Measurements from ENCODE around the gene IL21R.
A peak's percentile ranks its signal among the peaks of the same experiment; 100 is the strongest.
"Not testable (repeated sequence)": the region's sequence is repeated elsewhere in the genome, so short reads cannot be mapped to it uniquely, and the experiment has no call there.

The IL21R gene

DNA sequence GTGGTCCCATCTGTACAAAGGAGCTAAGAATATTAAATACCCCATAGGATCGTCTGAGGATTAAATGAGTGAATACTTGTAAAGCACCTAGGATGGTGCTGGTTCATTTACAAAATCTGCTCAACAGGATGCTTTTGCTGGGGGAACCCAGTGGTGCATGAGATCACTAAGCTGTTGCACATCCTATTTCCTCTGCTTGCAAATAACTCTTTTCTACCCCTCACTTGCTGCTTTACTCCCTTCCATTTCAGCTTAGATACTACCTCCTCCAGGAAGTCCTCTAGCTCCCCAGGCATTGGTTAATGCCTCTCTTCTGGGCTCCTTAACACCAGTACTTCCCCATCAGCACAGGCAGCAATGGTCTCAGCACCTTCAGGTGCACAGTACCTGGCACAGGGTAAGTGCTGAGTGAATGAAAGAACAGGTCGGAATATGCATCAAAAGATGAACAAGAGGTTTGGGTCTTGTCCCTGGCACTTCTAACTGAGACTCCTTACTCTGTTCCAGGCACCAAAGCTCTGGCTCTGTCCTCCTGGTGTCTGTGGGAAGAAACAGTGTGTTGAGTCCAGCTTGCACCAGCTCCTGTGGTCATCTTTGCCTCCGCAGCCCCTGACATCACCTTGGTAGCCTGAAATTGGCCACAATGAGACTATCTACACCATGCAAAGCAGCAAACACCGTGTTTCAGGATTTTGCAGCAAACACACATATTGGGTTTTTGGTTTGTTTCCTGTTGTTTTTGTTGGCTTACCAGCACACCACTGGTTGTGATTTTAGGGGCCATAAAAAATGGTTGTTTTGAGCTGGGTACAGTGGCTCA is 24.1 kb upstream of the IL21R start:
- no peak for DNase-seq

DNA sequence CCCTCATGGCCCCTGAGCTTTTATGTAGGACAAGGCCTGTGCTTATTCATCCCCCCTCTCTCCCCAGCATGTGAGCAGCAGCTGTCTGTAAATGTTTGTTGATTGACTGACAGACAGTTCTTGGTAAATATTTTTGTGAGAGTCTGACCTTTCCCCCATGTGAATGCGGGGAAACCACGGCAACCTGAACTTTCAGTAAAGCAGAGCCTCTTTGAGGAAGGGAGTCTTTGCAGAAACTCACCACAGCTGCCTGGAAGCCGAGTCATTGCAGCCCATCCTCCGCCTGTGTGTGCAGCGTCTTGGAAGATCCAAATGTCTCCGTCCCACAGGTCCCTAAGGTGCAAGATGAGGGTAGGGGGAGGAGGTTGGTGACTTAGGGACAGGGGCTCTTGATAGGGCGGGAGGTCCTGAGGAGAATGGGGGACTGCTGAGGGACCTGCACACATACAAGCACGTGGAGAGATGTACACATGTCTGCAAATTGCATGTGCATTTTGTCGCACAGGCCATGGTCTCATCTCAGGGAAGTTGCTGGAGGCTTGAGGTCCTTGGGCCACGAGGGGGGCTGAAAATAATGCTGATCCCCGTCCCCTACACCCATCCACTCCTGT is 23.0 kb upstream of the IL21R start:
- peak; percentile 69 for DNase-seq

DNA sequence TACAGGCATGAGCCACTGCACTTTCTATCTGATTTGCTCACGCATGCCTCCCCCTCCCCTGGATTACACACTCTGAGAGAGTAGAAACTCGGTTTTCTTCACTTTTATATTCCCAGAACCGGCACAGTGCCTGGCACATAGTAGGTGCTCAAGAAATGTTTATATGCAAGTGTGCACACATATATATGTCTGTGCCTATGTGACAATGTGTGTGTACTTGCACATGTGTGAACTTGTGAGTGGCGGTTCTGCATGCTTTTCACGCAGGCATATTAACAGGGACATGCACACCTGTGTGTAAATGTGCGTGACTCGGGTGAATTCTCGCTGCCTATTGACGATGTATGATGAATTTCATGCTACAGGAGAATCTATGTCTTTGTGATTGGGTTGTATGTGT is 22.1 kb upstream of the IL21R start:
- no peak for DNase-seq

DNA sequence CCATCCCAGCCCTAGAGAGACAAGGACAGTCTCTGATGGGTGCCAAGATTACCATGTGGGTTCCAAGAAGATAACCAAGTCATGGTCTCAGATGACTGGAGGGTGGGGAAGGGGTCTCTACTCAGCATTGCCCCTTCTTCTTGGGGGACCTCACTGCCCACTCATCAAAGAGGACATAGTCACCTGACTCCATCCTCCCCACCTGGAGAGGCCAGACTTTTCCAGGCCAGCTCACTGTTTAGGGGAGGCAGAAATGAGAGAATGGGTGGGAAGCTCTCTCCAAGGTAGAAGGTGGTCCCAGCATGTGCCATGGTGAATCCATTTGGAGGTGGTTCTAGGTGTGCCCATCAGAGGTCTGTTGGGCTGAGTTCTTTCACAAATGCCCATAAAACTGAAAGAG is 20.7 kb upstream of the IL21R start:
- DNase-seq, result no peak

DNA sequence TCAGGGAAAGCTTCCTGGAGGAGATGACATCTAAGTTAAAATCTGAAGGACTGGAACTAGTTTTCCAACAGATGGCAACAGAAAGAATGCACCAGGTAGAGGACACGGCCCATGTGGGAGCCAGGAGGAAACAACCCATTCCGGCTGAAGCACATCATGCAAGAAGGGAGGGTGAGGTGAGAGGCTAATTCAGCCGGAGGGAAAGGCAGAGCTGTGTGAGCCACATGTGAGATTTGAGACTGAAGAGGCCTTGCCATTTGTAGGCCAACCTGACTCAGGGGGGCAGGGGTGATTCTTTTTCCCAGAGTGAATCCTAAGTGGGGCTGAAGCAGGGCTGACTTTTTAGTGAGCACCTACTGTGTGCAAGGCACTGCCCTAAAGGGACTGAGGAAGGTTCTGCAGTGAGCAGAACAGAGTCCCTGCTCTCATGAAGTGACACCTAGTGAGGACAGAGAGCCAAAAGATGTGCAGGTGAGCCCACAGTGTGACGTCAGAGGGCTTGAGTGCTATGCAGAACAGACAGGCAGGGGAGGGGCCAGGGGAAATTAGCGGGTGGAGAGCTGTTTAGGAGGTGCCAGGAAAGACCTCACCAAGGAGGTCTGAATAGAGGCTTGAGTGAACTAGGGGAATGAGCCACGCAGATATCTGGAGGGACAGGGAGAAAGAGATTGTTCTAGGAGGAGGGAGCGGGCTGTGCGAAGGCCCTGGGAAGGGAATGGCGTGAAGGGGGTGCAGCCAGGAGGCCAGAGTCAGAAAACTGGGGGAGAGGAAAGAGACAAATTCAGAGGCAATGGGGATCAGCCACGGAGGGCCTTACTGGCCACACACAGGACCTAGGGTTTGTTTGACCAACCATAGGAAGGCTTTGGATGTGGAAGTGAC is 19.8 kb upstream of the IL21R start:
- DNase-seq, result no peak

DNA sequence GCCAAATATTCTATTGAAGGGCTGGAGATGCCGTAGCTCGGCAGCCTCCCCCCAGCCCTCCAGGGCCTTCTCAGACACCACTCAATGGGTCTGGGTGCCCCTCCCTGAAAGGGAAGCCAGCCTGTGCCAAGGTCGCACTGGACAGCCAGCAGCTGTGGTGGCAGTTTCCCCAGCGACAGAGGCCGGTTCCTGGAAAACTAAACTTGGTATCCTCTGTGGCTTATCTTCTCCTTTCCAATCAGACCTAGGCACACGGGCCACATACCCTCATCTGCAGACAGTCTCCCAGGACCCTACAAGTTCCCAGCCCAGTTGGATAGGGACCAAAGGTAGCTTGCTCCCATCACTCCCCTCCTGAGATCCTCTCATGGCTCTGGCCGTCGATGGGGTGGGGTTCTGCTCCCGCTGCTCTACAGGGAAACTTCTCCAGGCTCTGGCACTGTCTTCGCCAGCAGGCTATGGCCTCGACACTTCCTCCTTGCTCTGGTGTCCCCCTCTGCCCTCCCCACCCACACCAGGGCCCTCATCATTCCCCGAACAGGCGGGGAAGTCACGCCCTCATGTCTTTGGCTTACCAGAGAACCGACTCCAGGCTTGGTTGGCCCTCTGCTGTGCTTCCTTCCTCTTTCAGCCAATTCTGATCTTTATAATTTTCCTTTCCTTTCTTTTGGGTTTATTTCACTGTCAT is 18.3 kb upstream of the IL21R start:
- DNase-seq, result no peak

DNA sequence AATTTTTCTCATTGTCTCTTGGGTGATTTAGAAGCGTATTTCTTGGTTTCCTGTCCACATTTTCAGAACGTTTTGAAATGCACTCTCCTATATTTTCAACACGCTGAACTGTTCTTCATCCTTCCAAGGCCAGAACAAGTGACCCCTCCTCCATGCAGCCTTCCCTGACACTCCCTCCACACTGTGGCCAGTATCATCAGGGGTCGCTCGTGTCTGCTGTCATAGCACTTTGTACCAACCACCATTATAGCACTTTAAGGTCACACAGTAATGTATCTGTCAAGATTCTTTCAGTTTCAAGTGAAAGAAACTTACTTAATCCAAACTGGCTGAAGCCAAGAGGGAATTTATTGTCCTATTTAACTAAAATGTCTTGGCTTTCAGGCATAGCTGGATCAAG is 17.5 kb upstream of the IL21R start:
- no peak for DNase-seq

DNA sequence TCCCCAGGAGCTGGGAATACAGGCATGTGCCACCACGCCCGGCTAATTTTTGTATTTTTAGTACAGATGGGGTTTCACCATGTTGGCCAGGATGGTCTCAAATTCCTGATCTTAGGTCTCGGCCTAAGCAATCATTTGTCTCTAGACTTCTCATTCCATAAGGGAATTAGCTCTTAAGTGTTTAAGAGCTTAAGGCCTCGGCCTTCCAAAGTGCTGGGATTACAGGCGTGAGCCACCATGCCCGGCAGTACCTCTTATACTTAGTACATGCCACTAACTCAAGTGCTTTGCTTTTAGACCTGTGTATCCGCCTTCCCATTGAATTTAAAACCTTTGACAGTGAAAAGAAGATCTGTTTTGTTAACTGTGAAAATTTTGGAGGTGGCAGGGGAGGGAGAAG is 16.6 kb upstream of the IL21R start:
- DNase-seq, result no peak

DNA sequence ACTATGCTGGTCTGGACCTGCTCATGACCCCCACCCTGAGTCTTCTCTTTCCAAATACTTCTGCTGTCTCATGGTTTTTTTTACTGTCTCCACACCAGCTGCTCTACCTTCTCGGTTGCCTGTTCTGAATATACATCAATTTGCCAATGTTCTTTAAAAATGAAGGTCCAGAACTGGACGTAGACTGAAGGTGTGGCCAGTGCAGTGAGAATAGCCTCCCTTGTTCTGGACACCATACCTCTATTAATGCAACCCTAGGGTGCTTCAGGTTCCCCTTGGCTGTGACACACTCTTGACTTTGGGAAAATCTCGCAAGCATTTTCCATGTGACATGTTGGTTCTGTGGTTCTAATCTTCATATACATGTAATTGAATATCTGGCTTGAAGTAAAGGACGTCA is 15.3 kb upstream of the IL21R start:
- no peak for DNase-seq

DNA sequence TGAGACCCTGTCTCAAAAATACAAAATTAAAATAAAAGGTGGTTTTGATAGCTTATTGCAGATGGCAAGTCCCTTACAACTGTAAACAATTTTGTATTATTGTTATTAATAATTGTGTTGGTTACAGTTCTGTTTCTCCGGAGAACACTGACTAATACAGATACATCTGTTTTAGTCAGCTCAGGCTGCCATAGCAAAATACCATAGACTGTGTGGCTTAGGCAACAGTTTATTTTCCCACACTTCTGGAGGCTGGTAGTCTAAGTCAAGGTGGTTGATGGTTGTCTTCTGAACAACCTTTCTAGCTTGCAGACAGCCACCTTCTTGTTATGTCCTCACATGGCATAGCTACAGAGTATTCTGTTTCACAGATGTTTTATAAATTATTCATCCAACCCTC is 14.2 kb upstream of the IL21R start:
- no peak for DNase-seq

DNA sequence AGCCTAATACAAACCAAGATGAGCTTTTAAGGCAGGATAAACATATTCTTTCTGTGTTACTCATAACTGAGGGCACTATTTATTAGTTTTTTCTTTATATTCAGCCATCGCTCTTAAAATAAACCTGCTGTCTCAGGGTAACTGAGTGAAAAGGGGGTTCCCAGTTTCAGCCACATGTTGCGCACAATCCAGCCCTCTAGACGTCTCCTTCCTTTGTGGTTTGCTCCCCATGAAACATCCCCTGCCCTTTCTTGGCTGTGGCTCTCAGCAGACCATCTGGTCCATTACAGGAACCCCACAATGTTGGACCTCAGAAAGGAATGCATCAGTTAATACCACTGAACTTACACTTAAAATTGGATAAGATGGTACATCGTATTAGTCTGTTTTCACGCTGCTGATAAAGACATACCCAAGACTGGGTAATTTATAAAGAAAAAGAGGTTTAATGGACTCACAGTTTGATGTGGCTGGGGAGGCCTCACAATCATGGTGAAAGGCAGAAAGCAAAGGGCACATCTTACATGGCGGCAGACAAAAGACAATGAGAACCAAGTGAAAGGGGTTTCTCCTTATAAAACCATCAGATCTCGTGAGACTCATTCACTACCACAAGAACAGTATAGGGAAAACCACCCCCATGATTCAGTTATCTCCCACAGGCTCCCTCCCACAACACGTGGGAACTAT is 12.6 kb upstream of the IL21R start:
- DNase-seq, result no peak

DNA sequence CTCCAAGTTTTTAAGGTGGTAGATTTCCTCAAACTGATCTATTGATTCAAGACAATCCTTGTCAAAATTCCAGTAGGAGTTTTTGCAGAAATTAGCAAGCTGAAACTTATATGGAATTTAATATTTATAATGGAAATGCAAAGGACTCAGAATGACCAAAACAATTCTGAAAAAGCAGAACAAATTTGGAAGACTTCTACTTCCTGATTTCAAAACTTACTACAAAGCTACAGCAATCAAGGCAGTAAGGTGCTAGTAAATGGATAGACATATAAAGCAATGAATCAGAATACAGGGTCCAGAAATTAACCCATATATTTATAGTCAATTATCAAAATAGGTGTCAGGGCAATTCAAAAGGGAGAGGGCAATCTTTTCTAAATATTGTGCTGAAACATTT is 11.8 kb upstream of the IL21R start:
- no peak for DNase-seq

DNA sequence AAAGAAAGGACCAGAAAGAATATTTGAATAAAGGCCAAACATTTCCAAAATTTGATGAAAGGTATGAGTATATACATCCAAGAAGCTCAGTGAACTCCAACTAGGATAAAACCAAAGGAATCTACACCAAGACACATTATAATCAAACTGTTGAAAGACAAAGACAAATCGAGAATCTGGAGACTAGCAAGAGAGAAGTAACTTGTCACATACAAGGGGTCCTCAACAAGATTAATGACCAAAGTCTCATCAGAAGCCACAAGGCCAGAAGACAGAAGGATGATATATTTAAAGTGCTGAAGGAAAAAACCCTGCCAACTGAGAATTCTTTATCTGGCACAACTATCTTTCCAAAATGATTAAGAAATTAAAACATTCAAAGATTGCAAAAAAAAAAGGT is 9.3 kb upstream of the IL21R start:
- no peak for DNase-seq

DNA sequence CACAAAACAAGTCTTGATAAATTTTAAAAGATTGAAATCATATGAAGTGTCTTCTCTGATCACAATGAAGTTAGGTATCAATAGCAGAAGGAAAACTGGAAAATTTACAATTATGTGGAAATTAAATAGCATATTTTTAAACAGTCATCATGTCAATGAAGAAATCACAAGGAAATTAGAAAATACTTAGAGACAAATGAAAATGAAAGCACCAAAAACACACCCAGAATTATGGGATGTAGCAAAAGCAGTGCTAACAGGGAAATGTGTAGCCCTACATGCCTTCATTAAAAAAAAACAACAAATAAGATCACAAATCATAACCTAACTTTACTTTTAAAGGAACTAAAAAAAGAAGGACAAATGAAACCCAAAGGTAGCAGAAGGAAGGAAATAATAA is 7.5 kb upstream of the IL21R start:
- DNase-seq, result no peak

DNA sequence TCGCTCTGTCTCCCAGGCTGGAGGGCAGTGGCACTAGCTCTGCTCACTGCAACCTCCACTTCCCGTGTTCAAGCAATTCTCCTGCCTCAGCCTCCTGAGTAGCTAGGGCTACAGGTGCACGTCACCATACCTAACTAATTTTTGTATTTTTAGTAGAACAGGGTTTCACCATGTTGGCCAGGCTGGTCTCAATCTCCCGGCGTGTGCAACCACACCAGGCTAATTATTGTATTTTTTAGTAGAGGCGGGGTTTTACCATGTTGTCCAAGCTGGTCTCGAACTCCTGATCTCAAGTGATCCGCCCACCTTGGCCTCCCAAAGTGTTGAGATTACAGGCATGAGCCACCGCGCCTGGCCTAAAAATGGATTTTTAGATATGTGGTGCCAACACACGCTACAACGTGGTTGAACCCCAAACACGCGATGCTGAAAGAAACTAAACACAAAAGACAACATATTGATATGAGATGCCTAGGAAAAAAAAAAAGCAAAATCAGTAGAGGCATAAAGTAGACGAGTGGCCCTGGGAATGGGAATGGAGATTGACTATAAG is 3.6 kb upstream of the IL21R start:
- not testable (repeated sequence) for DNase-seq

DNA sequence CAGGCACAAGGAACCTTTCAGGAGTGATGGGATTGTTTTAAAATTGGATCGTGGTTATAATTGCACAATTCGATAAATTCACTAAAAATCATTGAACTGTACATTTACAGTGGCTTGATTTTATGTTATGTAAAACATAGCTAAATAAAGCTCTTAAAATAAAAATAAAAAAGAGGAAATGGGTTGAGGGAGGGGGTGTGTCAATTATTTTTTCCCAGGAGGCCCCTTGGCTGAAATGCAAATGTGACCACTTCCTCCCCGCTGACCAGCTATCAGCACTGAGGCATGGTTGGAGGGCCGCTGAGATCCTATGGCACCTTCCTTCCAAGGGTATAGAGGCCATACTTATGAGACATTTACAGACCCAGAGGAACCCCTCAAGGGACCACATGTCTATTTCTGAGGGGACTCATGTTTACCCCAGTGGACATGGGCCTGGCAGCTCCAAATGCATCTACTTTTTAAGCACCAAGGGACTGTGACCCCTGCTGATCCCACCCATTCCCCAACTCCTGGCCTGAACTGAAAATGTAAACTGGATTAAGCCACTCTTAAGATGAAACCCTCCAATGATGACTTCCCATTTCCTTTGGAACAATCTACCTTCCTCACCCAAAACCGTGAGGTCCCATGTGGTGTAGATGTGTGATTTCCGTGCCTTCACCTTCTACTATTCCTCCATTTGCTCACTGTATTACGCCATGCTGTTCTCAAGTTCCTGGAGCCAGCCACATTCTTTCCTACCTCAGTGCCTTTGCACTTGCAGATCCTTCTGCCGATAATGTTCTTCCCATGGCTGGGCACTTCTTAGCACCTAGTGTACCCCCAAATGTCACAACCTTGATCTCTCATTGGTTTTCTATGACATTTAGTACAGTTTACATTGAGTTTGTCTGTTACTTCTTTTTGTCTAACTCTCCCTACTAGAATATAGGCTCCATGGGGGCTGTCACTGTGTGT is 2.8 kb upstream of the IL21R start:
- DNase-seq, result no peak

DNA sequence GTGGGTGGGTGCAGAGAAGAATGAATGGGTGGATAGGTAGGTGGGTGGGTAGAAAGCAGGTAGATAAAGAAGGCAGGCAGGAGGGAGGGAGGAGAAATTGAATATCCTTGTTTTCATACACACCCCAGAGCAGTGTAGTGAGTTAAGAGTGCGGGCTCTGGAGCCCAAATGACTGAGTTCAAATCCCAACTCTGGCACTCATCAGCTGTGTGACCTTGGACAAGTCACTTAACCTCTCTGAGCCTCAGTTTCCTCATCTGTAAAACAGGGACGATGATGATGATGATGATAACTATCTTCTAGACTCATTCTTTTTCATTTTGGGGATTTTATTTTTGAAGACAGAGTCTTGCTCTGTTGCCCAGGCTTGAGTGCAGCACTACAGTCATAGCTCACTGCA is 2.0 kb upstream of the IL21R start:
- DNase-seq, result no peak

DNA sequence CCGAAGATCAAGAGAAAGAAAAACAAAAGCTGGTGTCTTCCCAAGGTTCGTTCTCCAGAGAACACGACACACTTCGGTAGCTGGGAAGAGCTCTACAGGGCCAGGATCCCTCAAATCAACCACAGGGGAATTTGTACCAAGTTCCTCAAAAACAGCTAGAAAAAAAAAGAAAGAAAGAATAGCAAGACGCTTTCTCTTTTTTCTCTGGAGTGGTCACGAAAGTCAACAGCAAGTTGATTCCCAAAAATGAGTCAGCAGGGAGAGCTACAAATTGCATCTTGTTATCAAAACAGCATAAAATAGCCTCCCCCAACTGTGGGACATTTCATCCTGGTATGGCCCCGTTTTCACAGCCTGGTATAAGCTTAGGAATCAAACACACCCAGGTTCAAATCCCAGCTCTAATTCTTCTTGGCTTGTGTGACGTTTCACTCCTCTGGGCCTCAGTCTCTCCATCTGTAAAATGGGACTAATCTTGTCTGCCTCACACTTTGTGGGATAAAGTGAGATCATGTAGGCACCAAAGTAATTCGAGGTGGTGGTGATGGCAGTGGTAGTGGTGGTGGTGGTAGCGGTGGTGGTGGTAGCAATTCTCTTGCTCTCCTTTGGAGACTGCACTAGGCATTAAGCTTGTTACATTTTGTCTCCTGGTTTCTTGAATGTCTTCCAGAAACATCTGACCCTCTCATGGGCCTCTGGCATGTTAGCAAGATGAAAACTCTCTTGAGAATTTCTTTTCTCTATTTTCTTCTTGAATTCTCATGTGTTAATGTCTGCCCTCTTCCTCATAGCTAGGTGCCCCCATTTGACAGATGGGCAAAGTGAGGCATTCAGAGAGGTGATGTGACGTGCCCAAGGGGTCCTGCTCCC is 988 bp upstream of the IL21R start:
- no peak for DNase-seq

DNA sequence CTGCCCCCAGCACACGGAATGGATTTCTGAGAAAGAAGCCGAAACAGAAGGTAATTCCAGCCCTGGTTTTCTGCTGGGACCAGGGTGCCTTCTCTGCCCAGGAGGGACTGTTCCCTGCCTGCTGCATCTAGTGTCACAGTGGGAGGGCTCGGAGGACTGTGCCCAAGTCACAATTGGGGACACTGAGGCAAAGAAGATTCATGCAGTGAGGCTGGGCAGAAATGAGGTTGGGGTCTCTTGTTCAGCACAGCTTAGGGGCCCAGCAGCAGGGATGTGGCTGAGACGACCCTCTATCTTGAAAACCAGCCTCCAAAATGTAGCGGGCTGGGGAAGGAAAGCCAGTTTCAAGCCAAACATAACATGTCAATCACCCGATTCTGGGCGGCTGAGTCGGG is 592 bp downstream of the IL21R start:
- no peak for DNase-seq

DNA sequence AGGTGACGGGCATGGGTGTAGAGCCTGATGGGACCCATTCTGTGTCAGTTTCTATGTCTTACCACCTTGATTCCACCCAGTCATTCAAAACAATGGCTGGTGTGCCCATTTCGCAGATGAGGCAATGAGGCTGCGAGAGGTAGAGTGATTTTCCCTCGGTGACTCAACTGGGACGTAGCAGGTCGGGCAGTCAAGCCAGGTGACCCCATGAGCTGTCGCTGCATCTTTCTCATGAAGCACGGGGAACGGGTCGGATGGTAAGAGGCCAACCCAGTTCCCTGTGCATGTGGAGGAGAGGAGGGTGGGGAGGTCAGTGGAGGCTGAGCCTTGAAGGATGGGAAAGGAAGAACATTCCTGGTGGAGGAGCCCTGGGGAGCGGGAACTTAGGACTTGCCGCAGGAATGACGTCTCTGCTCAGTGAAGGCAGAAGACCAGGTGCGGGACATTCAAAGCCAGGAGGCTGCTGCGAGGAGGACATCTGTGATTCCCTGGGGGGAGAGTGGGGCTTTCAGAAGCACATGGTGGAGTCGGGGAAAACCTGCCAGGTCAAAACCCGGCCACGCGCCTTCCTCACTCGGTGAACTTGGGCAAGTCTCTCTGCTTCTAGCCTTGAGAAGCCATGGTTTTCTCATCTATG is 1.1 kb downstream of the IL21R start:
- DNase-seq, result peak; percentile 72

Measured in activated CD4-positive, alpha-beta T cell treated with anti-CD3 and anti-CD28 coated beads for 48 hours (primary cell).